GM13976 (cell line): ENCODE measurements around the gene ZNF512.
"Not testable (repeated sequence)": the region's sequence is repeated elsewhere in the genome, so short reads cannot be mapped to it uniquely, and the experiment has no call there.

ENCODE experiments used
- DNase-seq: peaks from one replicate; pipeline ENCODE4 v3.0.0; 2012; ENCODE audit warnings: low spot score
- in situ Hi-C: fragments of 300-500 bp; cut with MboI; formaldehyde crosslinking; loops from one replicate; pipeline ENCODE4 v1.12.0; 2022; ENCODE audit warnings: low sequenced_read_pairs, mixed read lengths, inconsistent platforms; ENCODE audit not compliant: unreplicated experiment
- TF ChIP-seq, protein P1 (sequence below): IDR thresholded peaks from 2 replicates; pipeline ENCODE4 v1.5.1; 2012; ENCODE audit warnings: borderline replicate concordance, mild to moderate bottlenecking; ENCODE audit not compliant: insufficient read depth; ENCODE audit errors: extremely low read depth, missing control alignments, control extremely low read depth

The ZNF512 gene

DNA sequence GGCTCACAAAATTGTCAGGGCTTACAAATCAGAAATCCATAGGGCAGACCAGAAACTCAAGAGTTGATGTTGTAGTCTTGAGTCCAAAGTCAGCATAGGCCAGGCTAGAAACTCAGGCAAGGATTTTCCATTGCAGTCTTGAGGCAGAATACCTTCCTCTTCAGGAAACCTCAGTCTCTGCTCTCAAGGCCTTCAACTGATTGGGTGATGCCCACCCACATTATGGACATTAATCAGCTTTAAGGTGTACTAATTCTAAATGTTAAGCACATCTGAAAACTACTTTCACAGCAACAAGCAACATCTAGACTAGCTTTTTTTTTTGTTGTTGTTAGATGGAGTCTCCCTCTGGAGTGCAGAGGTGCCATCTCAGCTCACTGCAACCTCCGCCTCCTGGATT, 31.3 kb upstream of the ZNF512 start:
- TF ChIP-seq, protein P1, sequence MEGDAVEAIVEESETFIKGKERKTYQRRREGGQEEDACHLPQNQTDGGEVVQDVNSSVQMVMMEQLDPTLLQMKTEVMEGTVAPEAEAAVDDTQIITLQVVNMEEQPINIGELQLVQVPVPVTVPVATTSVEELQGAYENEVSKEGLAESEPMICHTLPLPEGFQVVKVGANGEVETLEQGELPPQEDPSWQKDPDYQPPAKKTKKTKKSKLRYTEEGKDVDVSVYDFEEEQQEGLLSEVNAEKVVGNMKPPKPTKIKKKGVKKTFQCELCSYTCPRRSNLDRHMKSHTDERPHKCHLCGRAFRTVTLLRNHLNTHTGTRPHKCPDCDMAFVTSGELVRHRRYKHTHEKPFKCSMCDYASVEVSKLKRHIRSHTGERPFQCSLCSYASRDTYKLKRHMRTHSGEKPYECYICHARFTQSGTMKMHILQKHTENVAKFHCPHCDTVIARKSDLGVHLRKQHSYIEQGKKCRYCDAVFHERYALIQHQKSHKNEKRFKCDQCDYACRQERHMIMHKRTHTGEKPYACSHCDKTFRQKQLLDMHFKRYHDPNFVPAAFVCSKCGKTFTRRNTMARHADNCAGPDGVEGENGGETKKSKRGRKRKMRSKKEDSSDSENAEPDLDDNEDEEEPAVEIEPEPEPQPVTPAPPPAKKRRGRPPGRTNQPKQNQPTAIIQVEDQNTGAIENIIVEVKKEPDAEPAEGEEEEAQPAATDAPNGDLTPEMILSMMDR: no peak
- in situ Hi-C loops: no loop called here
- no peak for DNase-seq

DNA sequence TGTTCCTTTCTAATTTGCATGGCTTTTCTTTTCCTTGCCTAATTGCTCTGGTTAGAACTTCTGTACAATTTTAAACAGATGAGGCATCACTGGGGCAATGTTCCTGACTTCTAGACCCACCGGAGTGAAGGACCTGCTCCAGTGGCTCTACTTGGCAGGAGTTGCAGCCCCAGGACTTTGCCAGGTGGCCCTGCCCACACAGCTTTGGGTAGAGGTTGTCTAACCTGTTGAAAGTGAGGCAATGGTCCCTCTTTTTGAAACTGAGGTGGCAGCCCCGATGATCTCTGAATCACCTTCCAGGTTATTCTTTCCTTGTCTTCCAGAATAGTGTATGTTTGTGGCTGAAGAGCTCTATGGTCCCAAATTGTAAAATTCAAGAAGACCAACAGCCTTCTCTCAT, 29.9 kb upstream of the ZNF512 start:
- TF ChIP-seq, protein P1: no peak
- in situ Hi-C loops: no loop called here
- DNase-seq: no peak

DNA sequence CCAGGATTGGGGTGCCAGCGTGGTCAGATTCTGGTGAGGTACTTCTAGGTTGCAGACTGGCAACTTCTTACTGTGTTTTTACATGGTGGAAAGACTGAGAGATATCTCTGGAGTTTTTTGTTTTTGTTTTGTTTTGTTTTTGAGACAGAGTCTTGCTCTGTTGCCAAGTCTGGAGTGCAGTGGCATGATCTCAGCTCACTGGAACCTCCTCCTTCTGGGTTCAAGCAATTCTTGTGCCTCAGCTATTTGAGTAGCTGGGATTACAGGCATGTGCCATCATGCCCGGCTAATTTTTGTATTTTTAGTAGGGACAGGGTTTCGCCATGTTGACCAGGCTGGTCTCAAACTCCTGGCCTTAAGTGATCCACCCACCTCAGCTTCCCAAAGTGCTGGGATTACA, 28.4 kb upstream of the ZNF512 start:
- in situ Hi-C loops, DNase-seq: not testable (repeated sequence)

DNA sequence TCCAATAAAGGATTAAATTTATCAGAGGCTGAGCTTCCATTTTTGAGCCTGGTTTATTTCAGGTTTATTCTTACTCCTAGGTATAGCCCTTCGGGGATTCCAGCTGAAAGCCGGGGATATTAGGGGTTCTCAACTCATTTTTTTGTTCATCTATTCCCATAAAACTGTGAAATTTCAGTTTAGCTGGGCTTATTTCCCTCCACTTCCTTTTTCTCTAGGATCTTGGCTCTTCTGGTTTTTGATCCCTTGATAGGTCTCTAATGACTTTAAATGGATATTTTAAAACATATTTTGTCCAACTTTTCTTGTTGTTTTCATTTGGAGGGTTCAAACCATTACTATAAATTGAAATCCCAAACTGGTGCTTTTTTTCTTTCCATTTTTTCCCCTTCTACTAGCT, 23.6 kb upstream of the ZNF512 start:
- in situ Hi-C loops: no loop called here
- TF ChIP-seq, protein P1: no peak
- no peak for DNase-seq

DNA sequence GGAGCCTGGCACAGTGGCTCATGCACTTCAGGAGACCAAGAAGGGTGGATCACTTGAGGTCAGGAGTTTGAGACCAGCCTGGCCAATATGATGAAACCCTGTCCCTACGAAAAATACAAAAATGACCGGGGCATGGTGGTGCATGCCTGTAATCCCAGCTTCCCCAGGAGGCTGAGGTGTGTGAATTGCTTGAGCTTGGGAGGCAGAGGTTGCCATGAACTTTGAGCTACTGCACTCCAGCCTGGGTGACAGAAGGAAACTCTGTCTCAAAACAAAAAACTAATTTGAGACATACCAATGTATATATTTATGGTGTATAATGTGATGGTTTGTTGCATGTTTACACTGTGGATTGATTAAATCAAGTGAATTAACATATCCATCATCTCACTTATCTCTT, 21.8 kb upstream of the ZNF512 start:
- no peak for DNase-seq
- in situ Hi-C loops: no loop called here
- TF ChIP-seq, protein P1: no peak

DNA sequence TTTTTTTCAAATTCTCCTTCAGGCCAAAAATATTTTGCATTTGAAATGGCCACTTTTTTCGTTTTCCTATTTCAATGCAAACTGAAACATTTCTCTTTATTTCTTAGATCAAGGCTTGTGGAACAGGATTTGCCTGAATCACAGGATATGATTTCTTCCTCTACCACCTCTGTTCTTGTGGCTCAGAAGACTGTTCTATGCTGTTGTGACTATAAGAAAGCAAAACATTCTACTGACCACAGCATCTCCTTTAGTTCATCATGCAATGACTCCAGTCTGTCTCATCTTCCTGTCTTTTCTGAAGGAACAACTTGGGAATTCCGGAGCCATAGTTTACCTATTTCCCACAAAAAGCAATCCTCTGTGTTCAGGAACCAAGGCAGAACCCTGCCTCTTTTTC, 16.2 kb upstream of the ZNF512 start:
- no peak for DNase-seq
- TF ChIP-seq, protein P1: no peak
- in situ Hi-C loops: no loop called here

DNA sequence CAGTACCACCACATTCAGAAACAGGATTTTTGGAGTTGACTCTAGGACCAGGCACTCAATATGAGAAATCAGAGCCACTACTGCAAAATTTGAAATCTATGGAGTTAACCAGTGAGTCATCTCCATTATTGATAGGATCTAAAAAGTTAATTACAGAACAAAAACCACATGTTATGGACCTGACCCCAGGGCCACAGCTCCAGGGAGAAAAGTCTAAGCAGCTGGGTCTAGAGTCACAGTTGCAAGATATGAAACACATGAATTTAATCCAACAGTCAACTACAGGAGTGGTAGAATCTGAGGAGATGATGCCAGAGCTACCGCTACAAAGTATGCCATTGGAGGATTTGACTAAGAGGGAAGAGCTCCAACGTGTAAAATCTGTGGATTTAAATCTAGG, 13.4 kb upstream of the ZNF512 start:
- TF ChIP-seq, protein P1: no peak
- in situ Hi-C loops: no loop called here
- no peak for DNase-seq

DNA sequence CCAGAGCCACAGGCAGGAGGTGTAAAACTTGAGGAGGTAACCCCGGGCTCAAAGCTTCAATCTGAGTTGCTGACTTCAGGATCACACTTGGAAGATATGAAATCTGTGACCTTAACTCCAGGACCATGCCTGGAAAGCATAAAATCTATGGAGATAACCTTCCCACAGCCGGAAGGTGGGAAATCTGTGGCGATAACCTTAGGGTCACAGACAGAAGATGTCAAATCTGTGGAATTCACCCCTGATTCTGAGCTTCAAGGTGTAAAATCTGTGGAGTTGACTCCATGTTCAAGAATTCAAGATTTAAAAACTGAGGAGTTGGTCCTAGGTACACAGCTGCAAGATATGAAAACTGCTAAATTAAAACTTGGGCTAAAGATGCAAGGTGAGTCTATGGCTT, 11.6 kb upstream of the ZNF512 start:
- in situ Hi-C loops: no loop called here
- TF ChIP-seq, protein P1: no peak
- no peak for DNase-seq
